ENCODE results near the gene COL13A1. TPM values are rescaled to one million over a fixed set of nuclear protein-coding genes. Genes with fewer than 3 reads are reported as not detected.

COL13A1 gene
- total and polyA plus RNA-seq, 2 of the 8 experiments (the other 6 are each of a cell fraction or from before 2014, with no cell fraction given) = 2.6 to 5.2 TPM

DNA sequence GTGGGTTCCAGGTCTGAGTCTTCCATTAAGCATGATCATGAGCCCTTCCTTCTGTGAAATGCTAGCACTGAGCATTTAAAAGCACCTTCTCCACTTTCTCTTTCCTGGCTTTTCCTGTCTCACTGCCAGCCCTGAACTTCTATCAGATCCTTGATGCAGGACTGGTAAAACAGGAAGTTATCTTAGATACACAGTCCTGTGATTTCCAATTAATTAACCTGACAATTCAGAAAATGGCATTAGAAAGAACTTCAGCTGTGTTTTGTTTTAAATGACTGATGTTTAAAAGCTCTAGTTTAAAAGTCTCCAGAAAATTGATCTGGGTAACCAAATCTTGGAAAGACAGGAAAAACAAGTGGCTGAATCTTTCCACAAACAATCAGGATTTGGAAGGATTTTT is 172.0 kb downstream of the COL13A1 start:
- TF ChIP-seq NRF1 (IDR thresholded peaks at IDR 0.05; ENCODE audit: low read depth, low read length) = no peak
- no peak for TF ChIP-seq CEBPB (IDR thresholded peaks at IDR 0.05; ENCODE audit: low read depth, low read length)
- no peak for TF ChIP-seq EGR1 (IDR thresholded peaks at IDR 0.05; ENCODE audit: borderline replicate concordance, low read depth, low read length)
- no peak for TF ChIP-seq CBX8 (IDR thresholded peaks at IDR 0.05; ENCODE audit: borderline replicate concordance, low read depth, low read length)
- TF ChIP-seq, protein P1, sequence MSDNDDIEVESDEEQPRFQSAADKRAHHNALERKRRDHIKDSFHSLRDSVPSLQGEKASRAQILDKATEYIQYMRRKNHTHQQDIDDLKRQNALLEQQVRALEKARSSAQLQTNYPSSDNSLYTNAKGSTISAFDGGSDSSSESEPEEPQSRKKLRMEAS (IDR thresholded peaks at IDR 0.05) = no peak
- TF ChIP-seq SIX5 (IDR thresholded peaks at IDR 0.05; ENCODE audit: low read depth, low read length) = no peak
- no peak for TF ChIP-seq TAF7 (optimal IDR thresholded peaks at IDR 0.05; ENCODE audit: borderline replicate concordance, low read depth, low read length)
- no peak for TF ChIP-seq TBP (IDR thresholded peaks at IDR 0.05; ENCODE audit: low read depth, low read length)
- TF ChIP-seq HDAC2 (IDR thresholded peaks at IDR 0.05; ENCODE audit: borderline replicate concordance in 1 of 2, low read depth in 2 of 2, low read length in 2 of 2) = no peak
- TF ChIP-seq SP4 (IDR thresholded peaks at IDR 0.05; ENCODE audit: low read length) = no peak

More for the DNA sequence above, 172.0 kb downstream of the COL13A1 start:
- H3K36me3 ChIP-seq (ENCODE audit: control insufficient read depth in 2 of 4, insufficient read depth in 4 of 4, low read length in 3 of 4) = no peaks in the 10 kb centered on the region
- no peak overlapping the region for H3K4me2 ChIP-seq (ENCODE audit: insufficient read depth in 1 of 2, low read depth in 2 of 2, low read length in 2 of 2)
- no peaks in the 10 kb centered on the region for H3K79me1 ChIP-seq (ENCODE audit: low read depth, low read length)
- POLR2A ChIA-PET (ENCODE audit: partially characterized antibody) = no interaction called here
- DNase-seq (ENCODE audit: low read depth in 1 of 2, low spot score in 2 of 2) (no peak), FAIRE-seq (no peak)
- no peaks in the 10 kb centered on the region for H4K20me1 ChIP-seq (replicated peaks in 1 of 2; ENCODE audit: control insufficient read depth in 1 of 2, insufficient read depth in 2 of 2, low read length in 2 of 2)
- no peak overlapping the region for H3K4ac ChIP-seq (replicated peaks; ENCODE audit: insufficient read length, low read depth, low read length)
- H3K23ac ChIP-seq (ENCODE audit: insufficient read length) = no peak overlapping the region
- no peak overlapping the region for H2BK12ac ChIP-seq (ENCODE audit: low read depth, low read length)
- no peak overlapping the region for H2BK20ac ChIP-seq (ENCODE audit: low read length)
- no peak overlapping the region for H3K9ac ChIP-seq (replicated peaks in 1 of 4; ENCODE audit: extremely low read depth in 1 of 4, low read depth in 3 of 4, low read length in 3 of 4)
- H3K18ac ChIP-seq (ENCODE audit: extremely low read depth, low read length) = no peak overlapping the region
- H2AK5ac ChIP-seq (ENCODE audit: low read depth, low read length) = no peak overlapping the region
- peaks cover 0 to 4% (median 0%) of the 10 kb centered on the region in 4 experiments; a peak in 2 of 7 replicates for H3K4me1 ChIP-seq (replicated peaks in 1 of 4; ENCODE audit: control insufficient read depth in 3 of 4, insufficient read depth in 4 of 4, low read length in 3 of 4)
- H2BK15ac ChIP-seq (ENCODE audit: low read length) = no peak overlapping the region
- no peak overlapping the region for H2BK120ac ChIP-seq (replicated peaks; ENCODE audit: low read depth, low read length)
- H3K14ac ChIP-seq (ENCODE audit: insufficient read length) = no peak overlapping the region
- no peak overlapping the region for H3K4me3 ChIP-seq (ENCODE audit: extremely low read depth in 1 of 4, insufficient read depth in 2 of 4, low read depth in 3 of 4, low read length in 4 of 4)
- no peak overlapping the region for H3K27ac ChIP-seq (ENCODE audit: low read depth, low read length)
- H3K27me3 ChIP-seq (replicated peaks in 1 of 4; ENCODE audit: control insufficient read depth in 3 of 4, extremely low read depth in 1 of 4, insufficient read depth in 3 of 4, low read length in 3 of 4) = peaks cover 0 to 5% (median 0%) of the 10 kb centered on the region in 4 experiments; a peak in 1 of 7 replicates
- no peak overlapping the region for H2AFZ ChIP-seq (ENCODE audit: low read length)
- H3K23me2 ChIP-seq (ENCODE audit: low read depth, low read length) = no peaks in the 10 kb centered on the region
- peaks cover 4% of the 10 kb centered on the region in 2 experiments; a peak in 2 of 4 replicates for H3K9me3 ChIP-seq (ENCODE audit: insufficient read depth in 2 of 2, low read depth in 1 of 2, low read length in 1 of 2)
- H4K5ac ChIP-seq (ENCODE audit: insufficient read length, low read depth, low read length) = no peak overlapping the region
- no peak overlapping the region for H2BK5ac ChIP-seq (ENCODE audit: low read depth, low read length)
- no peak overlapping the region for H4K8ac ChIP-seq (ENCODE audit: extremely low read depth, insufficient read depth, low read length)
- CTCF ChIA-PET (ENCODE audit: partially characterized antibody) = interaction anchor here (0.7 to 2.5 kb wide), 8 partner anchors 10 to 173 kb away, joined by 3 to 11 read pairs (median 4); partner anchors contain the start of gene TYSND1
- no peak overlapping the region for H3K56ac ChIP-seq (replicated peaks; ENCODE audit: insufficient read length, low read depth, low read length)
- no peak overlapping the region for H4K91ac ChIP-seq (replicated peaks; ENCODE audit: insufficient read length, low read length)
- no peaks in the 10 kb centered on the region for H3K79me2 ChIP-seq (ENCODE audit: control insufficient read depth in 1 of 2, insufficient read depth in 2 of 2, low read length in 2 of 2)

Measured in H1 (cell line).